Measurements from ENCODE around the gene VEPH1.

DNA sequence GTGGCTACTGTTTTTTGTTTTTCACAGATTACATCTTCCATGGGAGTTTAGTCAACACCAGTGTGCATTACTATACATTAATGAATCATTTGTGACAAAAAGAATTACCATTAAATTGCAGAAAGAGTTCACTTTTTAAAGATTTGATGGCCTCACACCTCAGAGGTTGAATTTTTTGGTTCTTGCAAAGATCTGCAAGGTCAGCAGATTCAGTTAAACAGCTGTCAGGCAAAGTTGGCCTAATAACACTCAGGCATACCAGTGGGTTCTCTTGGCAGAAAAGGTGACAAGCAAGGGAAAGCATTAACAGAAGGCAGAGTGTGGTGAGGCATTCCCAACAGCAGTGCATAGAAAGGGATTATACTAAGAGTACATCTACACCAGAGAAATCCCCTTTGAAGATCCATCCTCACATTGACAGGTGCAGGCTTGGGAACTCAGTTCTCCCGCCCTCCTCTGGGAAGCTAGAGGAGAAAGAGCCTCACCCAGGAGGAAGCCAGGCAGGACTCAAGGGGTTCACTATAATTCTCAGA is 90.8 kb downstream of the VEPH1 start:
- TF ChIP-seq, protein P1, sequence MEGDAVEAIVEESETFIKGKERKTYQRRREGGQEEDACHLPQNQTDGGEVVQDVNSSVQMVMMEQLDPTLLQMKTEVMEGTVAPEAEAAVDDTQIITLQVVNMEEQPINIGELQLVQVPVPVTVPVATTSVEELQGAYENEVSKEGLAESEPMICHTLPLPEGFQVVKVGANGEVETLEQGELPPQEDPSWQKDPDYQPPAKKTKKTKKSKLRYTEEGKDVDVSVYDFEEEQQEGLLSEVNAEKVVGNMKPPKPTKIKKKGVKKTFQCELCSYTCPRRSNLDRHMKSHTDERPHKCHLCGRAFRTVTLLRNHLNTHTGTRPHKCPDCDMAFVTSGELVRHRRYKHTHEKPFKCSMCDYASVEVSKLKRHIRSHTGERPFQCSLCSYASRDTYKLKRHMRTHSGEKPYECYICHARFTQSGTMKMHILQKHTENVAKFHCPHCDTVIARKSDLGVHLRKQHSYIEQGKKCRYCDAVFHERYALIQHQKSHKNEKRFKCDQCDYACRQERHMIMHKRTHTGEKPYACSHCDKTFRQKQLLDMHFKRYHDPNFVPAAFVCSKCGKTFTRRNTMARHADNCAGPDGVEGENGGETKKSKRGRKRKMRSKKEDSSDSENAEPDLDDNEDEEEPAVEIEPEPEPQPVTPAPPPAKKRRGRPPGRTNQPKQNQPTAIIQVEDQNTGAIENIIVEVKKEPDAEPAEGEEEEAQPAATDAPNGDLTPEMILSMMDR (conservative IDR thresholded peaks at IDR 0.05 in 1 of 2, IDR thresholded peaks at IDR 0.05 in 1 of 2; ENCODE audit: extremely low read depth in 1 of 2, insufficient read depth in 1 of 2, low read depth in 1 of 2, low read length in 2 of 2), result no peak
- TF ChIP-seq EZH2 (IDR thresholded peaks at IDR 0.05; ENCODE audit: borderline replicate concordance, low read length), result no peak
